Measurements from ENCODE around the gene PFDN1. TPM values are rescaled to one million over a fixed set of nuclear protein-coding genes. Genes with fewer than 3 reads are reported as not detected.

PFDN1 gene
- total RNA-seq, 1 donor from 2014 or later, result 57.9 TPM

DNA sequence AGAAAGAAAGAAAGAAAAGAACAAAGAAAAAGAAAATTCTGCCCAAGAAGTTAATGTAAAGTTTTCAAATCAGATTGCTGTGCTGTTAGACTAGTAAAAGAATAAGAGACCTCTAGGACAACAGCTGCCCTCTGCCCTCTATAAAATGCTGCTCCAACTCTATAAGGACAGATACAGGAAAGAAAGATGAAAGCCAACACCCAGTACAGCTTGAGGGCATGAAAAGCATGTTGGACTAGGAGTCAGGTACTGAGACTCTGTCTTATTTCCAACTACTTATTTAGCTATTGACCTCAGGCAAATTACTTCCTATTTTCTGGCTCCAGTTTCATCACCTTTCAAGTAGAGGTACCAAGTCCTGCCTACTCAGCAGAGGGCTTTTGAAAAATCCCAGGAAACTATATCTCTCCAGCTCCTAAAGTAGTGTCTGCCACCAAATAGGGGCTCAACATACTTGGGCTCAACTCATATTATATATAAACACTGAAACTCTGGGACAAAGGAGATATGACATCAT lies 37.8 kb upstream of the PFDN1 start:
- Mint-ChIP-seq H3K4me3 (peak overlapping the region; percentile 89), H3K36me3 (ENCODE audit: low read depth) (peaks cover 68% of the 10 kb centered on the region), H3K4me1 (peaks cover 66% of the 10 kb centered on the region), H3K27ac (peak overlapping the region; percentile 98), H3K9me3 (no peaks in the 10 kb centered on the region), H3K27me3 (no peaks in the 10 kb centered on the region)
- intact Hi-C loops (cut with micrococcal nuclease), result loop anchor here (2.0 kb wide), 1 partner anchor 14 kb away; no protein-coding TSS in a partner anchor
- no peak for DNase-seq

DNA sequence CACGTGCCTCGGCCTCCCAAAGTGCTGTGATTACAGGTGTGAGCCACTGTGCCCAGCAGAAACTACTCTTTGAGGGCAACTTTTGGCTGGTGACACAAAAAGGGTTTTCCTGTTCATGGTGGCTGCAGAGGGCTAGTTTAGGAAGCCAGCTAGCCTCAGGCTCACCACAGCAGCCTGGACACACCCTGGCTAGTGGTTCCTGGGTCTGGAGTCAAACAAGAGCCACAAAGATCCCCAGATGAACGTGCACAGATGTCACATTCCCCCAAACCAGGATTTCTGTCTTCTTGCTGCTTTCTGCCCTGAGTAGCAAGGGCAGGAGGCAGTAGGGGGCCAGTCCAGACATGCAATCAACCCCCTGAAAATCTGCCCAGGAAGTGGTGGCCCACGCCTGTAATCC lies 36.7 kb upstream of the PFDN1 start:
- Mint-ChIP-seq H3K4me3 (no peak overlapping the region), H3K4me1 (peaks cover 65% of the 10 kb centered on the region), H3K36me3 (ENCODE audit: low read depth) (peaks cover 72% of the 10 kb centered on the region), H3K27me3 (no peaks in the 10 kb centered on the region), H3K9me3 (no peaks in the 10 kb centered on the region), H3K27ac (no peak overlapping the region)
- intact Hi-C loops (cut with micrococcal nuclease), result loop anchor here (2.0 kb wide), 1 partner anchor 13 kb away; no protein-coding TSS in a partner anchor
- DNase-seq, result no peak

DNA sequence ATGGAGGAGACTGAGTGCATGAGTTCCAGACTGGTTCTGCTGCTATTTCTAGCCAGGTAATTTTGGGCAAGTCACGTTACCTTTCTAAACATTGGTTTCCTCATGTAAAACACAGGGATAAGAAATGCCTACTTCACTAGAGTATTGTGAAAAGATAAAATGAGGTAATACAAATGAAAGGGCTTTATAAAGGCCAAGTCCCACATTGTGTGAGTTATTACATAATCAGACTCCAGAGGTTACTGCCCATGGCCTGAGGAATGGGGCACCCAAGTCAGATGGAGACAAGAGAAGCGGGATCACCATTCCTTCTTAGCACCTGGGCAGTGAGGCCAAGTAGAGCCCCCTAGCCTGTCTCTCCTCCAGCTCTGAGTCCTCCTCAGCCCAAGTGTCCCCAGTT lies 36.0 kb upstream of the PFDN1 start:
- Mint-ChIP-seq H3K36me3 (ENCODE audit: low read depth) (peaks cover 73% of the 10 kb centered on the region), H3K27ac (no peak overlapping the region), H3K9me3 (no peaks in the 10 kb centered on the region), H3K4me1 (peaks cover 59% of the 10 kb centered on the region), H3K4me3 (no peak overlapping the region), H3K27me3 (no peaks in the 10 kb centered on the region)
- intact Hi-C loops (cut with micrococcal nuclease), result no loop called here
- no peak for DNase-seq

GRCh38 chr5:140338336-140338735 lies 35.4 kb upstream of the PFDN1 start:
- Mint-ChIP-seq H3K4me1 (peaks cover 53% of the 10 kb centered on the region), H3K36me3 (ENCODE audit: low read depth) (peaks cover 74% of the 10 kb centered on the region)
- intact Hi-C loops (cut with micrococcal nuclease), result no loop called here

DNA sequence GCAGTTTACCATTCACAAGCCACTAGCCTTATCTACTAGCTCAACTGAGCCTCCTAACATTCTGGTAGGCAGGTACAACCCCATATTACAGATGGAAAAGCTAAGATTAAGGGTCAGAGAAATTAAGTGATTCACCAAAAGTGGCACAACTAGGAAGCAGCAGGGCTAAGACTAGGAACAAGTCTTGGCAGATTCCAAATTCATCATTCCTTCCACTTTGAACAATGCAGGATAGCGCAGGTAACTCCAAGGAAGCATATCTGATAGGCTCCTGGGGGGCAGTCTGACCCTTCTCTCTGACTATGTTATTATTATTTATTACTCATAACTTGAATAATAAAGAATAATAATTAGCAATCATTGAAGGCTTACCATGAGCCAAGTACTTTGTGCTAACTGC lies 35.0 kb upstream of the PFDN1 start:
- no peak overlapping the region for H3K27ac Mint-ChIP-seq
- no peaks in the 10 kb centered on the region for H3K9me3 Mint-ChIP-seq
- peaks cover 74% of the 10 kb centered on the region for H3K36me3 Mint-ChIP-seq (ENCODE audit: low read depth)
- DNase-seq, result no peak
- intact Hi-C loops (cut with micrococcal nuclease), result no loop called here
- H3K4me1 Mint-ChIP-seq, result peaks cover 49% of the 10 kb centered on the region
- no peak overlapping the region for H3K4me3 Mint-ChIP-seq
- no peaks in the 10 kb centered on the region for H3K27me3 Mint-ChIP-seq

More at GRCh38 chr5:140338336-140338735, 35.4 kb upstream of the PFDN1 start:
- Mint-ChIP-seq H3K27me3 (no peaks in the 10 kb centered on the region), H3K27ac (no peak overlapping the region), H3K4me3 (no peak overlapping the region), H3K9me3 (no peaks in the 10 kb centered on the region)
- no peak for DNase-seq

DNA sequence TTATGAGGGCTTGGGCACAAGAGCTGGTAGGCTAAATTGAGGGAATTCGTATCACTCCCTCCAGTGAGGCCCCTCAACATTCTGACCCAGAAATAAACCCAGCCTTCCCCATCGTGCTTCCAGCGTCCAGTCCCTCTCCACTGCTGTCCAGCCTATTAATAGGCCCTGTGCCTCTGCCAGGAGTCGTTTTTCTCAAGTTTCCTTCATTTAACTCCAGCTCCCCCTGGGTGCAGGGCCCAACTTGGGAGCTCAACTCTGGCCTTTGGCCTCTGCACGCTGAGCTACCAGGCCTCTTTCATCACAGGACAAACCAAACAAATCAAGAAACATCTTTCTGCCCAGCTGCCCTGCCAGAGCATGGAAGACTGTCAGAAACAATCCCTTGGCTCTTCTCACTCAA lies 33.5 kb upstream of the PFDN1 start:
- H3K36me3 Mint-ChIP-seq (ENCODE audit: low read depth), result peaks cover 74% of the 10 kb centered on the region
- H3K27ac Mint-ChIP-seq, result no peak overlapping the region
- H3K4me3 Mint-ChIP-seq, result no peak overlapping the region
- no peak for DNase-seq
- H3K9me3 Mint-ChIP-seq, result no peaks in the 10 kb centered on the region
- no peaks in the 10 kb centered on the region for H3K27me3 Mint-ChIP-seq
- intact Hi-C loops (cut with micrococcal nuclease), result no loop called here
- H3K4me1 Mint-ChIP-seq, result peaks cover 35% of the 10 kb centered on the region

DNA sequence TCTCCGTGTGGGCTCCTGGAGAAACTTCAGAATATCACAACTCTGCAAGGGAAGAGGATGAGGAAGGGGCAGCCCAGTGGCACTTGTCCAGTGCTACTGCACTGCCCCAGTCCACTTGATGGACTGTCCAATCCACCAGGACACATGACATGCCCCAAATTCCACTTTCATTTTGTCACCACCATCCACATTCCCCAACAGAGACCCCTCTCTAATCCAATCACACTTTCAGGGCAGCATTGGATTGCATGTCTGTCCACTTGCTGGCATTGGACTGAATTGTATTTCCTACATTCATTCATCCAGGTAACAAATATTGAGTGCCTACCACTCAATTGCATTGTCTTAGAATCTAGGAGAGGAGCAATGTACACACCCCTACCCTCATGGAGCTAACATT lies 28.7 kb upstream of the PFDN1 start:
- Mint-ChIP-seq H3K27ac (no peak overlapping the region), H3K4me3 (no peak overlapping the region)

GRCh38 chr5:140329739-140330481 lies 27.0 kb upstream of the PFDN1 start:
- Mint-ChIP-seq H3K27me3 (peaks cover 3% of the 10 kb centered on the region), H3K36me3 (ENCODE audit: low read depth) (peaks cover 30% of the 10 kb centered on the region), H3K4me1 (peaks cover 6% of the 10 kb centered on the region), H3K4me3 (no peak overlapping the region), H3K27ac (no peak overlapping the region), H3K9me3 (no peaks in the 10 kb centered on the region)
- DNase-seq, result no peak
- intact Hi-C loops (cut with micrococcal nuclease), result no loop called here

More for the DNA sequence above, 28.7 kb upstream of the PFDN1 start:
- Mint-ChIP-seq H3K27me3 (no peaks in the 10 kb centered on the region), H3K36me3 (ENCODE audit: low read depth) (peaks cover 44% of the 10 kb centered on the region), H3K4me1 (peaks cover 6% of the 10 kb centered on the region), H3K9me3 (no peaks in the 10 kb centered on the region)
- DNase-seq, result no peak
- intact Hi-C loops (cut with micrococcal nuclease), result no loop called here

- Mint-ChIP-seq H3K27me3 (peaks cover 3% of the 10 kb centered on the region), H3K4me3 (no peak overlapping the region), H3K27ac (no peak overlapping the region), H3K36me3 (ENCODE audit: low read depth) (peaks cover 15% of the 10 kb centered on the region), H3K4me1 (peaks cover 12% of the 10 kb centered on the region), H3K9me3 (no peaks in the 10 kb centered on the region)
- DNase-seq, result no peak
- intact Hi-C loops (cut with micrococcal nuclease), result no loop called here
These were observed 25.3 kb upstream of the PFDN1 start for GRCh38 chr5:140328036-140328764.

- no peak for DNase-seq
- H3K36me3 Mint-ChIP-seq (ENCODE audit: low read depth), result peaks cover 9% of the 10 kb centered on the region
- H3K9me3 Mint-ChIP-seq, result no peaks in the 10 kb centered on the region
- peaks cover 12% of the 10 kb centered on the region for H3K4me1 Mint-ChIP-seq
- H3K4me3 Mint-ChIP-seq, result no peak overlapping the region
- no peak overlapping the region for H3K27ac Mint-ChIP-seq
- H3K27me3 Mint-ChIP-seq, result peaks cover 3% of the 10 kb centered on the region
- intact Hi-C loops (cut with micrococcal nuclease), result loop anchor here (2.0 kb wide), 1 partner anchor 13 kb away; no protein-coding TSS in a partner anchor
These were observed 24.7 kb upstream of the PFDN1 start for GRCh38 chr5:140327589-140327988.

- DNase-seq, result no peak
- intact Hi-C loops (cut with micrococcal nuclease), result no loop called here
- Mint-ChIP-seq H3K9me3 (peaks cover 8% of the 10 kb centered on the region), H3K27me3 (peaks cover 3% of the 10 kb centered on the region), H3K27ac (no peak overlapping the region), H3K4me3 (no peak overlapping the region), H3K4me1 (peaks cover 12% of the 10 kb centered on the region), H3K36me3 (ENCODE audit: low read depth) (no peaks in the 10 kb centered on the region)
These were observed 22.6 kb upstream of the PFDN1 start for GRCh38 chr5:140325486-140325885.

DNA sequence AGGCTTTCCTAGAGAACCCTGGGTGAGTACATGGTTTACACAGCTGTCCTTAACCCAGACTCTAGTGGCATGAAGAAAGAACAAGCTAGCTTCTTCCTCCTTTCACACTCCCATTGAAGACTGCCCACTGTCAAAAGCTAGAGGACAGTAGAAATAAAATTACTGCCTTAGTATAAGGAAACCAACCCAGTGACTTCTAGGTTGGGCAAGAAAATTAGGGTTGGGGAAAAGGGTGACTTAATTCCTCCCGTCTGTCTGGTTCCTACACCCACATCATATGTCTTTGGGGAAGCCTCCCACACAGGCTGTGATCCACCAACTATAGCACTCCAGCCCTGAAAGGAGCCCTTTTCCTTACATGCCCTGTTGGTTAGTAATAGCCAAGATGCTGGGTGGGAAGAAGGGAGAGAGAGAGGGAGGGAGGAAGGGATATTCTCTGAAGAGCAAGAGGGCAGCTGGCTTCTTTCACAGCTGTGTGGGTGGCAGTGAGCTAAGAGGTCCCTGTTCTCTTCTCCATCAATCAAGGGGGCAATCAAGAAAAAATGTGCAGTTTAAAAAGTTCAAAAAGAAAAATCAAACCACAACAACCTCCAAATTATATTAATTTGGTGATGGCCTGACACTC lies 21.8 kb upstream of the PFDN1 start:
- no peaks in the 10 kb centered on the region for H3K36me3 Mint-ChIP-seq (ENCODE audit: low read depth)
- intact Hi-C loops (cut with micrococcal nuclease), result no loop called here

DNA sequence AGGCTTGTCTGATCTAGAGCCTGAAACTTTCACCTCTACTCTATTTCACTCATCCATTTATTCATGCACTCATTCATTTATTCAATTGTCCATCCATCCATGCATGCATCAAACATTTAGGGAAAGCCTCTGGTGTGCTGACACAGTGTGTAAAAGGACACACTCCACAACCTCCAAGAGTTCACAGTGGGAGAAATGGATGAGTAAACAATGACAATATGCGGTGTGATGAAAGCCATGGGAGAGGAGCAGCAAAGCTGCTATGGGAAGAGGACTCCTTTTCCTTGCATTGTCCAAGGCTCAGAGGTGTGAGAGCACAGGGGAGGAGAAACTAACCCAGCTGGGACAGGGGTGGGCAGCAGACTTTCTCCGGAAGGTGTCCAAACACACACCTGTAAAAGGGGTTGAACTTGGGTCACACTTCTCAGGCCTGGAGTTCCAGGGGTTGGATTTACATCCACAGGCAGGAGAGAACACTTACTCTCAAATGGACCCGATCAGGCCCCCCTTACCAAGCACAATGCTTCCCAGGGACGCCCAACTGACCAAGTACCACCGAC lies 21.2 kb upstream of the PFDN1 start:
- DNase-seq, result no peak
- Mint-ChIP-seq H3K4me3 (no peak overlapping the region), H3K27ac (no peak overlapping the region), H3K9me3 (peaks cover 8% of the 10 kb centered on the region), H3K4me1 (peaks cover 13% of the 10 kb centered on the region), H3K27me3 (peaks cover 3% of the 10 kb centered on the region), H3K36me3 (ENCODE audit: low read depth) (no peaks in the 10 kb centered on the region)
- intact Hi-C loops (cut with micrococcal nuclease), result no loop called here

More for the DNA sequence above, 21.8 kb upstream of the PFDN1 start:
- Mint-ChIP-seq H3K4me1 (peaks cover 12% of the 10 kb centered on the region), H3K4me3 (no peak overlapping the region), H3K9me3 (peaks cover 8% of the 10 kb centered on the region), H3K27ac (no peak overlapping the region), H3K27me3 (peaks cover 3% of the 10 kb centered on the region)
- no peak for DNase-seq

Data from activated CD4-positive, alpha-beta T cell treated with anti-CD3 and anti-CD28 coated beads, Interleukin-2, amount 10 ng/mL, durations not matched to agents 24 days and 14 days (primary cell).